GM18858 (cell line): ENCODE data around the gene LIM2.
"Not testable (repeated sequence)": the region's sequence is repeated elsewhere in the genome, so short reads cannot be mapped to it uniquely, and the experiment has no call there.

Experiments
- ATAC-seq: cut with Tn5 transposase; IDR thresholded peaks from one replicate; pipeline ENCODE4 v1.9.1; 2021; ENCODE audit not compliant: unreplicated experiment

LIM2 gene, protein sequence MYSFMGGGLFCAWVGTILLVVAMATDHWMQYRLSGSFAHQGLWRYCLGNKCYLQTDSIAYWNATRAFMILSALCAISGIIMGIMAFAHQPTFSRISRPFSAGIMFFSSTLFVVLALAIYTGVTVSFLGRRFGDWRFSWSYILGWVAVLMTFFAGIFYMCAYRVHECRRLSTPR

DNA sequence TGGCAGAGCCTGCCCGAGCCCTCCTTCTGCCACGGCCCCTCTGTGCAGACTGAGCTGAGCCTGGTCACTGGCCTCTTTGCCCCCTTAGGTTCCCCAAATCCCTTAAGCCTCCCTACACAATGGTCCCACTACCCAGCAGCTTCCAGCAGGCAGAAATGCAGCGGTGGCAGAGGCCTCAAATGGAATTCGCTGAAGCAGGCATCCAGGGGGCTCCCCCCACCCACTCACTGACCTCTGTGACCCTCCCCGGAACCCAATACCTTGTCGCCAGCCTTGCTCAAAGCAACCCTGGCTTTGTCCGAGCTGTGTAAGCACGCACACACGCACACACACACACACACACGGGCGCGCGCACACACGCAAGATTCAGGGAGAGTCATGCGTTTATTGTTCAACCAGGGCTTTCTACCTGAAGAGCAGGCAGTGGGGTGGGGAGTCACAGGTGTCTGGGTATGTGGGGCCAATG, at the start of gene LIM2:
LIM2 (minus strand) TSS at position 51 of the 466 bp plus-strand sequence. CDS start 531 bp downstream, outside the sequence.
- ATAC-seq: no peak

DNA sequence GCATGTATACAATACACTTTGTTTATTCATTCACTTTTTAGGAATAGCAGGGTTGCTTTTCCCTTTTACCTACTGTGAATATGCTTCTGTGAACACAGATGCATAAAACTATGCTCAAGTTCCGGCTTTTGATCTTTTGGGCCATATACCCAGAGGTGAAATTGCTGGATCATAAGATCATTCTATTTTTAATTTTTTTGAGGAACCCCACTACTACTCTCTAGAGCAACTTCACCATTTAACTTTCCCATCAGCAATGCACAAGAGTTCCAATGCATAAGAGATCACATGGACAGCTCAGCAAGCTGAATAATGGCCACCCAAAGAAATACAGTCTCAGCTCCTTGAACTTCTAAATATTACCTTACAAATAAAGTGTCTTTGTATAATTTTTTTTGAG, 46.7 kb upstream of the LIM2 start:
- ATAC-seq: no peak

DNA sequence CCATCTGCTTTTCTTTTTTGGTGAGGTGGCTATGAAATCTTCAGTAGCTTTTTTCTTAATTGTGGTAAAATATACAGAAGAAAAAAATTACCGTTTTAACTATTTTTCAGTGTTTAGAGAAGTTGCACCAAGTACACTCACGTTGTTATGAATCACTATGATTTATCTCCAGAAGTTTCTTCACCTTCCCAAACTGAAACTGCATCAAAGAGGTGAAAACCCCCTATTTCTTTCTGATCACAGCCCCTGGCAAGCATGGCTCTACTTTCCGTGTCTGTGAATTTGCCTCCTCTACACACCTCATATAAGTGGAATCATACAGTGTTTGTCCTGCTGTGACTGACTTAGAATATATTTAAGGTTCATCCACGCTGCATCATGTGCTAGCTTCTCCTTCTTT, 45.3 kb upstream of the LIM2 start:
- ATAC-seq: no peak

DNA sequence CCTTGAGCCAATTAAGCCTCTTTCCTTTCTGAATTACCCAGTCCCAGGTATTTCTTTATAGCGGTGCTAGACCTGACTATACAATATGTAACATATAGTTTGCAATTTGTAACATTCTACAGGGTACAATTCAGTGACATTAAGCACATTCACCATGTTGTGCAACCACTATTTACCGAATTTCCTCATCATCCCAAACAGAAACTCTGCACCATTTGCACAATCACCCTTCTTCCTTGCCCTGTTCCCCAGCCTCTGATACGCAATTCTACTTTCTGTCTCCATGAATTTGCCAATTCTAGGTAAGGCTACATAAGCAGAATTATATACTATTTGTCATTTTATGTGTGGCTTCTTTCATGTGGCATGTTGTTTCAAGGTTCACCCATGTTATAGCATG, 43.4 kb upstream of the LIM2 start:
- no peak for ATAC-seq

DNA sequence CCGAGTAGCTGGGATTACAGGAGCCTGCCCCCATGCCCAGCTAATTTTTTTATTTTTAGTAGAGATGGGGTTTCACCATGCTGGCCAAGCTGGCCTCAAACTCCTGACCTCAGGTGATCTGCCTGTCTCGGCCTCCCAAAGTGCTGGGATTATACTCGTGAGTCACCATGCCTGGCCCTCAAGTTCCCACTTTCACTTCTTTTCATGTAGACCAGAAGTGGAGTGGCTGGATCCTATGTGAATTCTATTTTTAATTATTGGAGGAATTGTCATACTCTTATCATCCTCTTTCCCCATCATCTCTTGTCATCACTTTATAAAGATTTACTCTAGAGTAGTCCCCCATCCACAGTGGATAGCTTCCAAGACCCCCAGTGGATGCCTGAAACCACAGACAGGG, 42.4 kb upstream of the LIM2 start:
- no peak for ATAC-seq

DNA sequence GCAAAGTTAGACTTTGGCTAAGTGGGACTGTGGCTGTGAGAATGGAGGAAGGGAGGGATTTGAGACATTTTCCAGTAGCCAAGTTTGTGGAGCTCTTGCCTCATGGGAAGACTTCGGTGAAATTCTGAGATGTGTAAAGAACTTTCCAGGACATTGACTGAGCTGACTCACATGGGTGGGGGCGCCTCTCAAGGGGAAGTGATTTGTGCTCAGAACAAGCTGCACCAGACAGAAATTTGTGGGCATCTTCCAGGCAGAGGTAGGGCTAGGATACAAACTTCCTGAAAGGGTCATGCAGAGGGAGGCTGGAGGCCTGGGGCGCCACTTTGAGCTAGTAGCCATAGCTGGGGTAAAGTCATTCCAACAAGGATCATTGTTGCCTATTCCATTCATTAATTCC, 39.4 kb upstream of the LIM2 start:
- no peak for ATAC-seq

DNA sequence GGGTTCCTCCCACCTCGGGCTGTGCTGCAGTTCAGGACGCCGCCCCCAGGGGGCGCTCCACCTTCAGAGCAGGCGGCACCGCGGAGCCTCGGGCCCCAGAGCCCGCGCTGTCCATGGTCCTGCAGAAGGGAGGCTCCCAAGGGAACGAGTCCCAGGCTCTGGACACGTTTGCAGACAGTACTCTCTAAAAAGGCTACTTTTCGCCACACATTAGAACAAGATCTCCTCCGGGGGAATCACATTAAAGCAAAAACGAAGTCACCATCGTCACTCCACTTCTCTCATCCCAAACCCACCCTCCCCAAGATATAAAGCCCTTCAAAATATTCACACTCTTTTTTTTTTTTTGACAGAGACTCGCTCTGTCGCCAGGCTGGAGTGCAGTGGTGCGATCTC, 34.3 kb upstream of the LIM2 start:
- no peak for ATAC-seq

DNA sequence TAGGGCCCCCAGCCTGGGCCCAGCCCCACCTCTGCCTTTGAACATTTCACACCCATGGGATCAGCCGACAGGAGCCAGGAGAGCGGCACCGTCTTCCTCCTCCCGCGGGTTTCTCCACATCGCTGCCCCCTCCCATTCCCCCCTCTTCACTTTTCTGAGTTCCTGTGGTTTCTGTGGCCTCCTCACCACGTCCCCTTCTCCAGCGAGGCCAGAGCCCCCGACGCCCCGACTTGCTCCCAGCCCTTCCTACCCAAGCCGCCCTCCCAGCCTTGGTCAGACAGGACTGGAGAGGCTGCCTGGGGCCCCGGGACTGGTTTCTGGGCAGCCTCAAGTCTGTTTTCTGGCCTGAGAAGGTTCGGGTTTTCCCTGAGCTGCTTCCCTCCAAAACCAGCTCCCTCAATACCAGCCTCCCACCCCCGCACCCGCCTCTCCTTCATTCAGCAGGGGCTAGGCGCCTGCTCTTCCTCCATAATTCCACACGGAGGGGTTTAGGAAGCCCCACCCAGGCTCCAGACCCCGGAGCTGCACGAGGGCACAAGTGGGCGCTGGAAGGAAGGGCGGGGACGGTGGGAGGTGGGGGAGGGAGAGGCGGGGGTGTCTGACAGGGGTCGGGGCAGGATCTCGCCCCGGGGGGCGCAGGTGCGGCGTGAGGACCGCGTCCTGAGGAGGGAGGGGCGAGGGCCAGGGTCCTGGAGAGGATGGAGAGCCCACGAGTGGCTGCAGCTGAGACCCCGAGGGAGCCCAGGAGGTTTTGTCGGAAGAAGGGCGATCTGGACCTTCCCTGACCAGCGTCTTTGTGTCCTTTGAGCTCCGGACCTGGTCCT, 33.7 kb upstream of the LIM2 start:
- no peak for ATAC-seq

DNA sequence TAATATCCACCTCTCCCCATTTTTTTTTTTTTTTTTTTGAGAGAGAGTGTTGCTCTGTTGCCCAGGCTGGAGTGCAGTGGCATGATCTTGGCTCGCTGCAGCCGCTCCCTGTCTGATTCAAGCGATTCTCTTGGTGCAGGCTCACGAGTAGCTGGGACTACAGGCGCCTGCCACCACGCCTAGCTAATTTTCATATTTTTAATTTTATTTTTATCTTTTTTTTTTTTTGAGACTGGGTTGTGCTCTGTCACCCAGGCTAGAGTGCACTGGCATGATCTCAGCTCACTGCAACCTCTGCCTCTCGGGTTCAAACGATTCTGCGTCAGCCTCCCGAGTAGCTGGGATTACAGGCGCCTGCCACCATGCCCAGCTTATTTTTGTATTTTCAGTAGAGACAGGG, 32.7 kb upstream of the LIM2 start:
- not testable (repeated sequence) for ATAC-seq

DNA sequence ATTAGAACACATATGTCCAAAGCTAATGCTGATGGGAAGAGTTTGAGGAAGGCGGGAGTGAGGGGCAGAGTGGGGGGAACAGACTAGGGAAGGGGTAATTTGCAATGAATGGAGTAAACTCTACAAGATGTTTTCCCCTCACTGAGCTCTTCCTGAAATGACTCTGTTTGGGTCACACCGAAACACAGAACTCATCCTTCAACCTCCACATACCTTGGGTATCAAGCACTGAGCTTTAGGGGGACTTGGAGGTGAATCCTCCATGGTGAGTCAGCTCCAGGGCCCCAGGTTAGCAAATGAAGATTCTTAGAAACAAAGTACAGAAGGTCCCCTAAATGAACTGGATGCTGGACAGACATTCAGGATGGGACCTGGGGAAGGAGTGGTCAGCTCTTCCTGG, 30.9 kb upstream of the LIM2 start:
- no peak for ATAC-seq

DNA sequence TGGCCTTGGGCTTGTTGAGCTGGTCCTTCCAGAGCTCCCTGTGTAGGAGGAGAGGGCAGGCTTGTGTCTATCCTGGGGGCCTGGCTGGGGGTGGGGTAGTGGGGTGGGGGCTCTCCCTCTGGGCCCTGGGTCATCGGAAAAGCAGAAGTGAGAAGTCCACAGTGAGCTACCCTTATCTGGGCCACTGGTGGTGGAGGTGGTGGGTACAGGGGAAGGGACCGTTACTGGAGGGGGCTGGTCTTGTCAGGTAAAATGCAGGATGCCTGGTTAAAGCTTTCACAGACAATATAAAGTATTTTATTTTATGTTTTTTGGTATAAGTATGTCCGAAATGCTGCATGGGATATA, 30.0 kb upstream of the LIM2 start:
- no peak for ATAC-seq

DNA sequence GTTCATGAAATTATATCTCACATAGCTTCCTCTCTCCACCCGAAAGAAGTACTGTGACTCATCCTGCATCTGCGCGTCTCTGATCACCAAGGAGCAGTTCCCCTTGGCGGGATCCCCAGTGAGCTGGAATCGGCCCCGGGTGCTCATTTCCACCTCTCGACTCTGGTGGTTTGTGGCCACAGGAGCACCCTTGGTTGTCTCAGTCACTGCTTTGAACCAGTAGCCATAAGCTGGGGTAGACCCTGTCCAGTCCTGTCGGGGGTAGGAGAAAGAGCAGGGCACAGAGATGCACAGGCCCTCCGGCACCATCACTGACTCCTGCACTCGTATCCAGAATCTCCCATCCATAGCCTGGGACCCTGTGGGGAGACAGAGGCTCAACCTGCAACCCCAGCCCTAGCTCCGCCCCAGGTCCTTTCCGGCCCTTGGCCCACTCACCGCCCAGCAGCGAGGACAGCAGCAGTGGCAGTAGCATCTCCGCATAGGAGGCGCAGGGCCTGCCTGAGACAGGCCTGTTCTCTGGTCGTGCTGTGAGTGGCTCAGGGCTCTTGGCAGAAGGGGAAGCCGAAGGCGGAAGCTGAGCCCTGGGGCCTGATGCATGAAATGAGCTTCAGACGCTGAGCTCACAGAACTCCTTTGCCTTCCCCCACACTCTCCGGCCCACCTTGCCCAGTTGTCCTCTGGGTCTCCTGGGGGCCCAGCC, 29.5 kb upstream of the LIM2 start, which contains the start of gene SIGLEC10:
SIGLEC10 (minus strand) TSS at position 536 of the 703 bp plus-strand sequence; CDS start at position 475, 61 bp downstream.
- ATAC-seq: peak; percentile 52

DNA sequence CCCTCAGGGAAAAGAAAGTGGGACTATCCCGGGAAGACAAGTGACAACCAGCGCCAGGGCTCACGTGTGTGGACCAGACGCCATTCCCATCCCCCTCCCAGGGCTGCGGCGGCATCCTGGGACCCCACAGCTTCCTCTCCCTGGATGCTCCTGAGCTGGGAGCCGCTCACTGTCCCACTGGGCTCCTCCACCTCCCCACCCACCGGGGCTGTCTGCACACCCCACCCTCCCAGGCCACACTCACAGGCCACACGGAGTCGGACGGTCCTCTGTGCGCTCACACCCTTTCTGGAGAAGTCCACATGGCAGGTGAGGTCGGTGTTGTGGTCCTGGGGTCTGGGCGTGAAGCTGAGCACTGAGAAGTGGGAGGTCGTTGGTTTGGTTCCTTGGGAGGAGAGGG, 28.6 kb upstream of the LIM2 start:
- ATAC-seq: not testable (repeated sequence)

DNA sequence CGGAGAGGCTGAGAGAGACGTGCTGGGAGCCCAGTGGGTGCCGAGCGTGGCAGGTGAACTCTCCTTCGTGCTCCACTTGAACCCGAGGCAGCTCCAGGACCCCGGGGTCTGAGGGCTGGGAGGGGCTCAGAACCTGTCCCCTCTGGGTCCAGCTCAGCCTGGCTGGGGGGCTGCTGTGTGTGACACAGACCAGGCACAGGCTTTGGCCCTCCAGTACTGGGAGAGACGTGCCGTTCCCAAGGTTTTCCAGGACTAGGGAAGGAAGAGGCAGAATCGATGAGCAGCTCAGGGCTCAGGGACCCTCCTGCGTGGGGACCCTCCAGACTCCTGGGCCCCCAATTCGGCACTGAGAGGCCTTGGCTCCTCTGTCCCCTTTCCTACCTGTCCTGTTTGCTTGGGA, 27.4 kb upstream of the LIM2 start:
- ATAC-seq: no peak

DNA sequence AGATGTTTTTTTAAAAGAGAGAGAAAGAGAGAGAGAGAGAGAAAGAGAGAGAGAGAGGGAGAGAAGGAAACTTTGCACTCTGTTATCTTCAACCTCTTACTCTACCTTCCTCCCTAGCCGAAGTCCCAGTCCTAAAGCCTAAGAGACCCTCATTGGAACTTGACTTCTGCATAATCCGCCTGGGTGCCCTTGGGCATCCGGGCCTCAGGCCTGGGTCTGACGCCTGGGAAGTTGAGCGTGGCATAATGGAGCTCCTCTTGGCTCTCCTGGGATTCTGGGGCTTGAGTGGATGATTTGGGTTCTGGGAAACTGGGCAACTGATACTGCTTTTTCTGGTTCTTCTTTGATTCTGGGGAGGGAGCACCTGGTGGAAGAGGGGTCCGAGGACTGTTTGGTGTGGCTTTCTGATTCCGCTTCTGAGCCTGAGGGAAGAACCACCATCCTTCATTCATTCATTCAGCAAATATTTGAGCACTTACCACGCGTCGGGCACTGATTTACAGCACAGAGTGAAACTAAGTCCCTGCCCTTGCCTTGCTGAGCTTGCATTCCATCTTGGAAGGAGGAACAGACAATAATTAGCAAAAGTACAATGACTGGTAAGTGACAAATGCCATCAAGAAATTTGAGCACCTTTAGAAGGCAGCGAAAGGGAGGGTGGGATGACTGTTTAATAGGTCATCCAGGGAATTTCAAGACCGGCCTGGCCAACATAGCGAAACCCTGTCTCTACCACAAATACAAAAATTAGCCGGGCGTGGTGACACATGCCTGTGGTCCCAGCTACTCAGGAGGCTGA, 23.4 kb upstream of the LIM2 start:
- ATAC-seq: no peak

DNA sequence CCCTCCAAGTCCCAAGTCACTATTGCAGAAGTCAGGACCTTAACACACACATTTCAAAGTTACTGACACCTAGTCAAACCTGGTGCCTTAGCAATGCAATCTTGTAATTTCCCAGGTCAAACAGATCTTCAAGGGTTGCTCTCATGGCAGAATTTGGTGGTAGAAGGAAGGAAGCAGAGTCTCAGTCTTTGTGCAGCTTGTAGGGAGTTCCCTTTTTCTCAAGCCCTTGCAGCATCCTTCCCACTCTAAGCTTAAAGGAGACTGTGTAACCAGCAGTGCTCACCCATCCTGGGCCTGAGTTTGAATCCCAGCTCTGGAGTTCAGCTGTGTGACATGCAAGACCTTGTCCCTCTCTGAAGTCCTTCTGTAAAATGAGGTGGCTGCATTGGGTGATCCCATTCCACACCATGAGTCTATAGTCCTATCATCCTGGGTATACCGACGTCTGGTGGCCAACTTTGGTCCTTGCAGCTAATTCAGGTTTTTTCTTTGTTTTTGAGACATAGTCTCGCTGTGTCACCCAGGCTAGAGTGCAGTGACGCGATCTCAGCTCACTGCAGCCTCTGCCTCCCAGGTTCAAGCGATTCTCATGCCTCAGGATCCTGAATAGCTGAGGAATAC, 19.8 kb upstream of the LIM2 start:
- ATAC-seq: no peak

DNA sequence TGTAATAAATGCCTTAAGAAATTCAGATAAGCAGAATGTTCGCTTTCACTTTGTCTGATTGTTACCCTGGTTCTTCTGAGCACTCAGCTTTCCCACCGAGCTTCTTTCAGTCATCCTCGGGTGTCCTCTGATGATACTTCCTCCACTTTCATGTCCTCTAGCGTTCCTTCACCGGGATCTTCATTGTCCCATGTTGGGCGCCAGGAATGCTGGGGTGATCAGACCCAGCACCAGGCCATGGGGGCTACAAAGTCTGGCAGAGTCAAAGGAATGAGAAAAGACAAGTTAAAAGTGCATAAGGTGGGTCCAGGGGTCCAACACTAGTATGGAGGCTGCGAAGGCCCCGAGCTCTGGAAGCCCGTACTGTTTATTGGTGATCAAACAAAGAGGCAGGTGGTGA, 14.3 kb upstream of the LIM2 start:
- ATAC-seq: no peak

DNA sequence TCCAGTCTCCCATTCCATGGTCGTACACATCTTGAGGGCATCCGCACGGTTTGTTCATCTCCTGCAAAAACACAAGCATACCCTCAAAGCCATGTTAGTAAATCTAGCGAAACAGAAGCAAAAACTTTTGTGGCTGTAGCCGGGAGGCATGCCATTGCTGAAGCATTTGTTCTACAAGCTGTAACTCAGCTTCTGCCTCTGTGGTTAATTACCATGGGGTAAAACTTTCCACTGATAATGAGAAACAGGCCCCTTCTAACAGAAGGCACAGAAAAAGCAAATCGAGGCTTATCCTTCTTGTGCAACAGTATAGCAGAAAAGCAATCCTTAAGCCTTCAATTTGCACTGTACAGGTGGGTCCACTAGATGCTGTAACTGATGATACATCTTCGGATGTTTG, 12.2 kb upstream of the LIM2 start:
- not testable (repeated sequence) for ATAC-seq

DNA sequence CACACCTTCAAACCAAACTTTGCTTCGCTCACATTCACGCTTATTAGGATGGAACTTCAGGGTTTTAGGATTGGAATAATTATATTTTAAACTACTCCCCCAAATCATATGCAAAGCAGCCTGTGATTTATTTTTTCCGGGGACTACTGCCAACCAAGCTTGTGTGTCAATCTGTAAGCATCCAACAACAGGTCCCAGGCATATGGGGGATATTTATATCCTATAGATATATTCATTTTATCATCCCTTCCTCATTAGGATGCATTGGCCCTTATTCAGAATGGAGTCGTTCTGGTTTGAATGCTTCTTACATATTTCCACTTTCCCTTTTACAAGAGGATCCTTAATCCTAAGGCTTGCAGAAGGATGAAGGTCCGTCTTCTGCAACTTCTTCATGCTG, 11.5 kb upstream of the LIM2 start:
- ATAC-seq: no peak

DNA sequence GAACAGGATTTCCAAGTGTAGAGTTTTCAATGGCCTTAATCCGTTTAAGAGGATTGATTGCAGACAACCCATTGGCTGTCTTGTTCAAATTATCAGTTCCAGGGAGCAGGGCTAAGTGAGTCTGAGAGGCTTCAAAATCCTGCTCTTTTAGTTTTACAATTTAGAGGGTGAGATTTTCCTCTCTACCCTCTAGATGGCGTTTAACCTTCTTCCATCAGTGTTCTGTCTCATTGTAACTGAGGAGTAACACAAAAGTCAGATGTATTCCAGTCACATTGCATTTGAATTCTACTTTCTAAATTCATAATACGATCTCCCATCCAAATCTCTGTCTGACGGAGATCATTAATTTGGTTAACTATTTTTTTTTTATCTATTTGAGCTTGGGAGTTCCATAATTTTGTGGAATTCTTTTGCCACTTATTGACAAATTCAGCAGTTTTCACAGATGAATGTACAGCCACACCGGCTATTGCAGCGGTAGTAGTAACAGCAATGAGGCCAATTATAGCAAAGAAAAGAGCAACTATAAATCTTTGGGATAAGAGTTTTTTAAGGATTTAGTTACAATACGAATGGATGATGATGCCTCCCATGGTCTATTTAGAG, 10.4 kb upstream of the LIM2 start:
- ATAC-seq: no peak
